IMR-90 (cell line): ENCODE data around the gene RSPO4. TPM values are rescaled to one million over a fixed set of nuclear protein-coding genes. Genes with fewer than 3 reads are reported as not detected.

Experiments used
- ATAC-seq: fragments of 200-7000 bp; cut with Tn5 transposase; 2 replicates; pipeline ENCODE4 v1.9.1; 2020; ENCODE audit warnings: low read depth, mild to moderate bottlenecking, moderate library complexity
- BruUV-seq: library from RNA; stranded (reverse); fragments of 400-500 nt; replicated peaks from 2 replicates; lab custom pipeline; 2021; lab: Mats Ljungman, UMichigan
- CTCF ChIA-PET: fragments of 300-600 bp; formaldehyde crosslinking; extraction: SDS; loops from one replicate; lab custom pipeline; 2021; ENCODE audit warnings: antibody characterized with exemption; lab: Yijun Ruan, JAX
- POLR2A ChIA-PET: fragments of 300-600 bp; sonication (Branson Sonifier 250); formaldehyde crosslinking; loops from one replicate; lab custom pipeline; 2022; ENCODE audit warnings: antibody characterized with exemption; ENCODE audit not compliant: unreplicated experiment; lab: Charles Lee
- DNase-seq: peaks from one replicate; pipeline ENCODE4 v3.0.0; 2013
- H2AFZ ChIP-seq: replicated peaks from 2 replicates; pipeline ENCODE3; 2013; ENCODE audit warnings: low read length, mild to moderate bottlenecking; ENCODE audit not compliant: poor library complexity
- H2AK5ac ChIP-seq: 2 replicates; pipeline ENCODE4 v1.6.1; 2013; ENCODE audit warnings: low read depth, low read length, inconsistent platforms
- H2AK9ac ChIP-seq: replicated peaks from 2 replicates; pipeline ENCODE3; 2013; ENCODE audit warnings: mild to moderate bottlenecking, low read depth, low read length, moderate library complexity; ENCODE audit not compliant: poor library complexity
- H2BK120ac ChIP-seq: 2 replicates; pipeline ENCODE4 v1.6.1; 2013; ENCODE audit warnings: low read depth, low read length, inconsistent platforms
- H2BK15ac ChIP-seq: 3 replicates; pipeline ENCODE4 v1.6.1; 2013; ENCODE audit warnings: low read depth, low read length, inconsistent platforms
- H2BK20ac ChIP-seq: 2 replicates; pipeline ENCODE4 v1.6.1; 2013; ENCODE audit warnings: low read depth, mild to moderate bottlenecking, inconsistent platforms, low read length, moderate library complexity
- H2BK5ac ChIP-seq: 2 replicates; pipeline ENCODE4 v1.6.1; 2013; ENCODE audit warnings: mild to moderate bottlenecking, low read depth, low read length, inconsistent platforms; ENCODE audit not compliant: poor library complexity, severe bottlenecking
- H3K14ac ChIP-seq: replicated peaks from 2 replicates; pipeline ENCODE4 v1.6.1; 2013; ENCODE audit warnings: low read depth, low read length, inconsistent platforms
- H3K18ac ChIP-seq: 2 replicates; pipeline ENCODE4 v1.6.1; 2013; ENCODE audit warnings: low read depth, low read length, control low read depth
- H3K23ac ChIP-seq: 2 replicates; pipeline ENCODE4 v1.6.1; 2013; ENCODE audit warnings: low read depth, low read length, inconsistent platforms
- H3K27ac ChIP-seq: 2 replicates; pipeline ENCODE4 v1.5.1; 2013; ENCODE audit warnings: mild to moderate bottlenecking, control low read depth, low read length; ENCODE audit not compliant: insufficient read depth
- H3K27me3 ChIP-seq: 2 replicates; pipeline ENCODE4 v1.6.1; 2013; ENCODE audit warnings: low read length; ENCODE audit not compliant: control insufficient read depth, insufficient read depth
- H3K36me3 ChIP-seq: 2 replicates; pipeline ENCODE4 v1.6.1; 2013; ENCODE audit warnings: low read length, mixed read lengths; ENCODE audit not compliant: control insufficient read depth, insufficient read depth
- H3K4ac ChIP-seq: 2 replicates; pipeline ENCODE4 v1.6.1; 2013; ENCODE audit warnings: low read depth, low read length, inconsistent platforms
- H3K4me1 ChIP-seq: 2 replicates; pipeline ENCODE4 v1.6.1; 2013; ENCODE audit warnings: low read length, mixed read lengths; ENCODE audit not compliant: control insufficient read depth, insufficient read depth
- H3K4me2 ChIP-seq: 2 replicates; pipeline ENCODE4 v1.6.1; 2013; ENCODE audit warnings: low read depth, mild to moderate bottlenecking, control low read depth, low read length, moderate library complexity
- H3K4me3 ChIP-seq: 2 replicates; pipeline ENCODE4 v1.5.1; 2013; ENCODE audit warnings: low read depth, mild to moderate bottlenecking, control low read depth, low read length, moderate library complexity; ENCODE audit not compliant: insufficient read depth
- H3K56ac ChIP-seq: 2 replicates; pipeline ENCODE4 v1.6.1; 2013; ENCODE audit warnings: low read length, inconsistent platforms; ENCODE audit not compliant: insufficient read depth; ENCODE audit errors: extremely low read depth
- H3K79me1 ChIP-seq, 2 experiments: 2 replicates each; pipeline ENCODE4 v1.6.1; 2013; ENCODE audit warnings: low read length in 2 of 2, inconsistent platforms in 1 of 2, low read depth in 1 of 2
- H3K9ac ChIP-seq: 2 replicates; pipeline ENCODE4 v1.6.1; 2013; ENCODE audit warnings: low read depth, low read length, control low read depth
- H3K9me1 ChIP-seq: 2 replicates; pipeline ENCODE4 v1.6.1; 2013; ENCODE audit warnings: low read length, inconsistent platforms; ENCODE audit not compliant: insufficient read depth
- H3K9me3 ChIP-seq: 2 replicates; pipeline ENCODE4 v1.6.1; 2013; ENCODE audit warnings: low read length; ENCODE audit not compliant: control insufficient read depth, insufficient read depth
- H4K20me1 ChIP-seq: 2 replicates; pipeline ENCODE4 v1.6.1; 2013; ENCODE audit warnings: low read length, inconsistent platforms; ENCODE audit not compliant: insufficient read depth
- H4K5ac ChIP-seq: 2 replicates; pipeline ENCODE4 v1.6.1; 2013; ENCODE audit warnings: mild to moderate bottlenecking, low read depth, low read length, control low read depth
- H4K8ac ChIP-seq, 2 experiments: 2 replicates each; pipeline ENCODE4 v1.6.1; 2013; ENCODE audit warnings: low read depth in 2 of 2, low read length in 2 of 2, control low read depth in 1 of 2, inconsistent platforms in 1 of 2
- H4K91ac ChIP-seq: 2 replicates; pipeline ENCODE4 v1.6.1; 2013; ENCODE audit warnings: low read depth, low read length, inconsistent platforms; ENCODE audit not compliant: insufficient read depth
- MAFK ChIP-seq: IDR thresholded peaks from 2 replicates; pipeline ENCODE4 v1.6.1; 2012; ENCODE audit warnings: low read depth, low read length, improper control_type of control experiment
- MXI1 ChIP-seq: IDR thresholded peaks from 2 replicates; pipeline ENCODE4 v1.6.1; 2012; ENCODE audit warnings: low read depth, mild to moderate bottlenecking, low read length, moderate library complexity, borderline replicate concordance
- NFE2L2 ChIP-seq: fragments of 150-350 bp; IDR thresholded peaks from 2 replicates; pipeline ENCODE4 v1.6.1; 2016; ENCODE audit warnings: low read depth, mild to moderate bottlenecking, low read length
- POLR2A ChIP-seq: IDR thresholded peaks from 2 replicates; pipeline ENCODE4 v1.6.1; 2012; ENCODE audit warnings: mild to moderate bottlenecking, low read depth, low read length
- RCOR1 ChIP-seq: IDR thresholded peaks from 2 replicates; pipeline ENCODE4 v1.6.1; 2012; ENCODE audit warnings: mild to moderate bottlenecking, low read length, improper control_type of control experiment; ENCODE audit not compliant: insufficient replicate concordance
- RFX5 ChIP-seq: IDR thresholded peaks from 2 replicates; pipeline ENCODE4 v1.8.0; 2012; ENCODE audit warnings: low read depth, mild to moderate bottlenecking, low read length, moderate library complexity
- SMC3 ChIP-seq: fragments of 150-350 bp; IDR thresholded peaks from 2 replicates; pipeline ENCODE4 v1.6.1; 2016; ENCODE audit warnings: low read depth, mild to moderate bottlenecking, antibody characterized with exemption, low read length, moderate library complexity
- WGBS, 2 experiments: methylation state at CpG; one replicate each; pipeline versions ENCODE4 v1.1.5 to v1.1.7; 2013; ENCODE audit warnings: missing lambda C conversion rate in 2 of 2; ENCODE audit not compliant: insufficient read length in 1 of 2; ENCODE audit errors: extremely low coverage in 2 of 2; 5-methylcytosine and 5-hydroxymethylcytosine counted together
- dilution Hi-C: fragments of 300-500 bp; cut with HindIII; formaldehyde crosslinking; loops from one replicate; pipeline ENCODE4 v1.14.3; 2018; ENCODE audit warnings: low sequenced_read_pairs; ENCODE audit not compliant: unreplicated experiment
- in situ Hi-C: fragments of 300-500 bp; cut with MboI; formaldehyde crosslinking; loops from 3 replicates; pipeline ENCODE4 v1.14.3; 2019; ENCODE audit warnings: low sequenced_read_pairs, inconsistent platforms, mixed read lengths
- intact Hi-C: fragments of 100-400 bp; cut with micrococcal nuclease; formaldehyde crosslinking; loops from 2 replicates; pipeline ENCODE4 v1.10.0; 2022
- polyA plus RNA-seq, 3 experiments: library from polyadenylated mRNA; depleted of rRNA; stranded (reverse); fragments of >200 nt; gene quantifications; 2 replicates each; pipeline ENCODE4 v1.2.3, GENCODE V29; 2012; ENCODE audit warnings: low replicate concordance in 1 of 3
- total RNA-seq: library from RNA; depleted of rRNA; stranded (reverse); fragments of >200 nt; gene quantifications from 2 replicates; pipeline ENCODE4 v1.2.3, GENCODE V29; 2012

RSPO4 gene
- total and polyA plus RNA-seq, 2 of the 4 experiments (the other 2 are of a cell fraction): not detected

DNA sequence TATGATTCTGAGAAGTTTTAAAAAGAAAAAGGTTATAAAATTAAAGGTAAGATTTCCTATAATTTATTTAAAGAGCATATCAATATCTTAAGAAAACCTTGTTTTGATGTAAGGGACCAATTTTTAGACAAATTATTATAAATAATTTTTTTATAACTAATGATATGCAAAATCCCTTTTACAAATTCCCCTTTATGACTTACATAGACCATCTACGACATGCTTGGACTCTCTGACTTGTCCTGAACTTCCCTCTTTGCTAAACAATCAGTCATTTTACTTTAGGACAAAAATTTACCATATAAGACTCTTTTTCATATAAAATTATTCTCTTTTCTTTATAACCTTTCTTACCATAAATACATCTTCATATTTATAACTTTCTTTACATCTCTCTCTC lies 70.7 kb downstream of the RSPO4 start:
- no peak overlapping the region for H2BK20ac ChIP-seq
- no peak overlapping the region for H3K4me2 ChIP-seq
- H3K4me1 ChIP-seq: no peaks in the 10 kb centered on the region
- intact Hi-C loops: no loop called here
- no peaks in the 10 kb centered on the region for H4K20me1 ChIP-seq
- no peak overlapping the region for H2BK5ac ChIP-seq
- no peak overlapping the region for H3K4ac ChIP-seq
- H3K27ac ChIP-seq: no peak overlapping the region
- H2BK15ac ChIP-seq: no peak overlapping the region
- ChIA-PET CTCF (no interaction called here), POLR2A (no interaction called here)
- H3K18ac ChIP-seq: no peak overlapping the region
- H3K27me3 ChIP-seq: no peaks in the 10 kb centered on the region
- no peak overlapping the region for H2AFZ ChIP-seq
- H3K56ac ChIP-seq: no peak overlapping the region
- H3K9me1 ChIP-seq: no peaks in the 10 kb centered on the region
- no peak overlapping the region for H4K5ac ChIP-seq
- WGBS, 2 experiments: 13% methylated on average over 1 of the region's 1 CpG; no CpG with 5 or more reads in 1 of the 2 experiments
- H3K79me1 ChIP-seq: no peaks in the 10 kb centered on the region
- BruUV-seq: no TSS peak
- no peak overlapping the region for H3K23ac ChIP-seq
- TF ChIP-seq RCOR1 (no peak), RFX5 (no peak), POLR2A (no peak), SMC3 (no peak), MAFK (no peak), NFE2L2 (no peak), MXI1 (no peak)
- dilution Hi-C loops: no loop called here
- no peak overlapping the region for H2AK5ac ChIP-seq
- no peak for ATAC-seq
- no peak overlapping the region for H3K4me3 ChIP-seq
- H2AK9ac ChIP-seq: no peak overlapping the region
- no peak for DNase-seq
- peaks cover 3% of the 10 kb centered on the region; the same call in 1 of the 2 replicates for H3K9me3 ChIP-seq
- H4K91ac ChIP-seq: no peak overlapping the region
- no peaks in the 10 kb centered on the region for H3K36me3 ChIP-seq
- H3K9ac ChIP-seq: no peak overlapping the region
- H4K8ac ChIP-seq: no peak overlapping the region
- no peak overlapping the region for H3K14ac ChIP-seq
- in situ Hi-C loops: no loop called here
- H2BK120ac ChIP-seq: no peak overlapping the region
